ENCODE measurements around the gene HRAS.

The HRAS gene

DNA sequence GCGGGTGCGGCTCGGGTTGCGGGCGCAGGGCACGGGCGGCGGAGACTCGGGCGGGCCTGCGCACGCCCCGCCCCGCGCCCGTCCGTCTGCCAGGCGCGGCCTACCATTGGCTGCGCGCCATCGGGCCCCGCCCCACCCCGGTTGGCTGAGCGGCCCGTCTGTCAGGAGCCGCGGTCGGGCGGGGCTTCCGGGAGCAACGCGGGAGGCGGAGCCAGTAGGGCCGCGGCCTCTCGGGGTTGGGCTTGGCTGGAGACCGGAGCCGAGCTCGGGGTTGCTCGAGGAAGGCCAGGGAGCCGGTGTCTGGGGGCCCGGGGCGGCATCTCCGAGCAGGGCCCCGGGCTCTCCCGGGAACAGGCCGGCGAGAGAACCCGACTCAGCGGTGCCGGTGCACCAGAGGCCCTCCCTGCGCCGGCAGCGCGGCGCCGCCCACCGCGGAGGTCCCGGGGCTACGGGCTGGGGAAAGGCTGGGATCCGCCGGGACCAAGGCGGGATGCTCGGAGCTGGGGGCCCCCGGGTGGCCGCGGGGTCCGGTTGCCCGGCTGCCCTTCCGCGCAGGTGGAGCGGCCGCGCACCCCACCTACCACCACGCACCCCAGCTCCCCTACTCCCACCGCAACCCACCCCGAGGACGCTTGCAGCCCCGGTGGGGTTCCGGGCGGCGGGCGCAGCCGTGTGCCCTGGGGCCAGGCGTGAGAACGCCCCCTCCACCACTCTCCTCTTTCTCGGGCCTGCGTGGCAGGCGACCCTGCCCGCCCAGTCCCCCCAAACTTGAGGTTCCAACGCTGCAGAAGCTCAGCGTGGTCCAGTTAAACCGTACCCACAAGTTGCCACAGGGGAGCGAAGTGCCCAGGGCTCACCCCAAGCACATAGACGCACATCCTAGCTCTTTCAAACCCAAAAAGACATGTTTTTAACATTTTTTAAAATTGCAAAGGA is at the start of gene HRAS:
Gene HRAS (minus strand): TSS at position 58 of the 936 bp plus-strand sequence.
- DNase-seq (ENCODE audit: low read depth): peak; percentile 90
- peak within 1 kb of the TSS; percentile 67 for H3K4me3 ChIP-seq (ENCODE audit: control insufficient read depth, low read depth, low read length)
- TF ChIP-seq, protein P1, sequence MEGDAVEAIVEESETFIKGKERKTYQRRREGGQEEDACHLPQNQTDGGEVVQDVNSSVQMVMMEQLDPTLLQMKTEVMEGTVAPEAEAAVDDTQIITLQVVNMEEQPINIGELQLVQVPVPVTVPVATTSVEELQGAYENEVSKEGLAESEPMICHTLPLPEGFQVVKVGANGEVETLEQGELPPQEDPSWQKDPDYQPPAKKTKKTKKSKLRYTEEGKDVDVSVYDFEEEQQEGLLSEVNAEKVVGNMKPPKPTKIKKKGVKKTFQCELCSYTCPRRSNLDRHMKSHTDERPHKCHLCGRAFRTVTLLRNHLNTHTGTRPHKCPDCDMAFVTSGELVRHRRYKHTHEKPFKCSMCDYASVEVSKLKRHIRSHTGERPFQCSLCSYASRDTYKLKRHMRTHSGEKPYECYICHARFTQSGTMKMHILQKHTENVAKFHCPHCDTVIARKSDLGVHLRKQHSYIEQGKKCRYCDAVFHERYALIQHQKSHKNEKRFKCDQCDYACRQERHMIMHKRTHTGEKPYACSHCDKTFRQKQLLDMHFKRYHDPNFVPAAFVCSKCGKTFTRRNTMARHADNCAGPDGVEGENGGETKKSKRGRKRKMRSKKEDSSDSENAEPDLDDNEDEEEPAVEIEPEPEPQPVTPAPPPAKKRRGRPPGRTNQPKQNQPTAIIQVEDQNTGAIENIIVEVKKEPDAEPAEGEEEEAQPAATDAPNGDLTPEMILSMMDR (conservative IDR thresholded peaks at IDR 0.05; ENCODE audit: control insufficient read depth, insufficient read depth, low read depth, low read length): no peak

GRCh38 chr11:584287-584686 is 48.9 kb upstream of the HRAS start:
- H3K4me3 ChIP-seq (ENCODE audit: control insufficient read depth, low read depth, low read length): no peak overlapping the region
- DNase-seq (ENCODE audit: low read depth): no peak
- TF ChIP-seq, protein P1 (conservative IDR thresholded peaks at IDR 0.05; ENCODE audit: control insufficient read depth, insufficient read depth, low read depth, low read length): no peak

- no peak for DNase-seq (ENCODE audit: low read depth)
- TF ChIP-seq, protein P1 (conservative IDR thresholded peaks at IDR 0.05; ENCODE audit: control insufficient read depth, insufficient read depth, low read depth, low read length): no peak
- no peak overlapping the region for H3K4me3 ChIP-seq (ENCODE audit: control insufficient read depth, low read depth, low read length)
Measured at GRCh38 chr11:581752-582151, 46.4 kb upstream of the HRAS start.

GRCh38 chr11:581342-581741 is 46.0 kb upstream of the HRAS start:
- no peak overlapping the region for H3K4me3 ChIP-seq (ENCODE audit: control insufficient read depth, low read depth, low read length)
- no peak for DNase-seq (ENCODE audit: low read depth)
- TF ChIP-seq, protein P1 (conservative IDR thresholded peaks at IDR 0.05; ENCODE audit: control insufficient read depth, insufficient read depth, low read depth, low read length): no peak

DNA sequence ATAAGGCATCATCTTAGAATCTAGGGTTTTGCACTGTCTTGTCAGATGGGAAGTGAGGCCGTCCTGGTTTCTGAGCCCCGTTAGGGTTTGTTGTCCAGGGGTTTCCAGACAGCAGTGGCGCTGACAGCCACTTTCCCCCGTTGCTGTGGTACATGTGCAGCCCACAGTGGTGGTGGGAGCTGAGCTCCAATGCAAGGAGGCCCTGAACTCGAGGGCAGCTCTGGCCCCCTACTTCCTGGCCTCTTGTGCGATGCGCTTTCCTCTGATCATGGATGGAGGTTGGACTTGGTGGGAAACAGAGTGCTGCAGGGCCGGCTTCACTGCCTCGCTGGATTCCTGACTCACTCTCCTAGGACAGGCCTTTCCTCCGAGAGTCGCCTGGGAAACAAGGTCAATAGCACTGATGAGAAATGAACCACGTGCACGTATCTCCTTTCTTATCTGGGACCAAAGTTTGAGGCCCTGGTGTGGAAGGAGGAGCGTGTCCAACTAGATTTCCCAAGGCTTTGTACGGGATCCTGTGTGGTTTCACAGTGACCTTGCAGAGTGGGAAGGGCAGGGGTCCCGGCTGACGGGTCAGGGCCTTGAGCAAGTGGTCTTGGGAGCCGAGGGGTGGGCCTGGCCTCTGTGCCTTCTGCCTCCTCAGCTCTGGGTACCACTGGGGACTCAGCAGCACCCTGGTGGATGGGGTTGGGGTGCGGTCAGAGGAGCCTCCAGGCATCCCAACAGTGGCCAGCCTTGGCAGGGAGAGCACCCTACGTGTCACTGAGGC is 44.6 kb upstream of the HRAS start:
- peak; percentile 46 for DNase-seq (ENCODE audit: low read depth)
- no peak overlapping the region for H3K4me3 ChIP-seq (ENCODE audit: control insufficient read depth, low read depth, low read length)
- TF ChIP-seq, protein P1 (conservative IDR thresholded peaks at IDR 0.05; ENCODE audit: control insufficient read depth, insufficient read depth, low read depth, low read length): no peak

DNA sequence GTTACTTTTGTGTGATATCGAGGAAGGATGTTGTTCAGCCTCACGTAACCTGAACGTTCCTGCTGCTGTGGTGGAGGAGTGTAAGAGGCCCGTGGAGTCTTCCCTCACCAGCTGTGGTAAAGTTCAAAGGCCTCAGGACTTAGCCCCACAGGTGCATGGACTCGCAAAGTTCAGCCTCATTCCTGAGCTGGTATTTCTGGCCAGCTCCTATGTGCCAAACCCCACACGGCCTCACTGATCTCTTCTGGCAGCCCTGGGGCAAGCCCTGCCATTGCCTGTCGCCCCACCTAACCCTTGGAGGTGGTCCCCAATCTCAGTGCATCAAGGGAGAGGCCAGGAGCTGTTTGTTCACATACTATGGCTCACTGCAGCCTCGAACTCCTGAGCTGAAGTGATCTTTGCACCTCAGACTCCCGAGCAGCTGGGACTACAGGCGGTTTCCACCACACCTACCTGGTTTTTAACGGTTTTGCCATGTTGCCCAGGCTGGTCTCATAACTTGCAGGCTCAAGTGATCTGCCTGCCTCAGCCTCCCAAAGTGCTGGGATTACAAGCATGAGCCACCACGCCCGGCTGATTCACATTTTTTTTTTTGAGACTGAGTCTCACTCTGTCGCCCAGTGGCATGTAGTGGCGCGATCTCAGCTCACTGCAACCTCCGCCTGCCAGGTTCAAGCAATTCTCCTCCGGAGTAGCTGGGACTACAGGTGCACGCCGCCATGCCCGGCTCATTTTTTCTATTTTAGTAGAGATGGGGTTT is 43.1 kb upstream of the HRAS start:
- DNase-seq (ENCODE audit: low read depth): no peak
- TF ChIP-seq, protein P1 (conservative IDR thresholded peaks at IDR 0.05; ENCODE audit: control insufficient read depth, insufficient read depth, low read depth, low read length): no peak
- H3K4me3 ChIP-seq (ENCODE audit: control insufficient read depth, low read depth, low read length): peak overlapping the region; percentile 92

Data from fibroblast of mammary gland (primary cell).